ENCODE measurements around the gene IQSEC3. TPM values are rescaled to one million over a fixed set of nuclear protein-coding genes. Genes with fewer than 3 reads are reported as not detected.

The IQSEC3 gene
- total RNA-seq, 1 donor from 2014 or later = 8.8 TPM

DNA sequence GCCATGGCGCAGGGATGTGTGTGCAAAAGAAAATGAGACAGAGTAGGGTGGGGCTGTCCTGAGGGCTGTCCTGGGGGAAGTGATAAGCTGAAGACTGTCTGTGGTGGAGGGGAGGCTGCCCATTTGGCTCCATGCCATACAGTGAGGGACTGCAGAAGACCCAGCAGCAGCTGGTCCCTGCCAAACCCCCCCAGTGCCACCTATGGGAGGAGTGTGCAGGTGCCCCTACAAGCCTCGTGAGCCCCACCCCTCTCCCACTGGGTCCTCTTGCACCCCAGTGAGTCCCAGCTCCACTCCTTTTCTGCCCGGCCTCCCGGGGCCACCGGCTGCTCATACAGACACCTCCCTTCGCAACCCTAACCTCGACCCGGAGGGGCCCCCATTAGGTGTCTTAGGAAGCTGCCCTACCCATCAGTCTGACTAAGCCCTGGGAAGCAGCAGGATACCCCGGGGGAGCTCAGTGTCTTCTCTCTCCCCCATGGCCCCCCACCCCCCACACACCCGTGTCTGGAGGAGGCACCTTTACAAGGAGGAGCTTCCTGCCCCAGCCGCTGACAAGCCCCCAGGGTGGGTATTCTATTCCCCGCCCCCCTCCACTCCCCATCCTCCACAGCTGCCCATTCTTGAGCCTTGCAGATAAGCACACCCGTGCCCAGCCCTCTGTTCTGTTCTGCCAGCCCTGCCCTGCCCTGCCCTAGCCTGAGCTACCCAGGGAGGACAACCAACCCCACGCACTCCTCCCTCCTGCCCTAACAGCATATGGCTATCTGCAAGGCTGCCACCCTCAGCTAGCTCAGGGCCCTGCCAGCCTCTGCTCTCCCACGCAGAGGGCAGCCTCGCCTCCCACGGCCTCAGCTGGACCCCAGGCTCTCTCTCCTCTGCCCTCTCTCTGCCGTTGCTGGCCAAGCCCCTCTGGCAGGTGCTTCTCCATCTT, 105.4 kb downstream of the IQSEC3 start:
- Mint-ChIP-seq H3K9me3 (no peaks in the 10 kb centered on the region), H3K27me3 (ENCODE audit: low read depth) (peaks cover 3% of the 10 kb centered on the region), H3K4me3 (no peak overlapping the region), H3K27ac (no peak overlapping the region), H3K4me1 (peaks cover 62% of the 10 kb centered on the region), H3K36me3 (no peaks in the 10 kb centered on the region)
- TF ChIP-seq, protein P1, sequence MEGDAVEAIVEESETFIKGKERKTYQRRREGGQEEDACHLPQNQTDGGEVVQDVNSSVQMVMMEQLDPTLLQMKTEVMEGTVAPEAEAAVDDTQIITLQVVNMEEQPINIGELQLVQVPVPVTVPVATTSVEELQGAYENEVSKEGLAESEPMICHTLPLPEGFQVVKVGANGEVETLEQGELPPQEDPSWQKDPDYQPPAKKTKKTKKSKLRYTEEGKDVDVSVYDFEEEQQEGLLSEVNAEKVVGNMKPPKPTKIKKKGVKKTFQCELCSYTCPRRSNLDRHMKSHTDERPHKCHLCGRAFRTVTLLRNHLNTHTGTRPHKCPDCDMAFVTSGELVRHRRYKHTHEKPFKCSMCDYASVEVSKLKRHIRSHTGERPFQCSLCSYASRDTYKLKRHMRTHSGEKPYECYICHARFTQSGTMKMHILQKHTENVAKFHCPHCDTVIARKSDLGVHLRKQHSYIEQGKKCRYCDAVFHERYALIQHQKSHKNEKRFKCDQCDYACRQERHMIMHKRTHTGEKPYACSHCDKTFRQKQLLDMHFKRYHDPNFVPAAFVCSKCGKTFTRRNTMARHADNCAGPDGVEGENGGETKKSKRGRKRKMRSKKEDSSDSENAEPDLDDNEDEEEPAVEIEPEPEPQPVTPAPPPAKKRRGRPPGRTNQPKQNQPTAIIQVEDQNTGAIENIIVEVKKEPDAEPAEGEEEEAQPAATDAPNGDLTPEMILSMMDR (IDR thresholded peaks at IDR 0.05; ENCODE audit: unreplicated experiment) = no peak
- DNase-seq (ENCODE audit: low spot score in 2 of 2, unreplicated experiment in 2 of 2) = no peak

DNA sequence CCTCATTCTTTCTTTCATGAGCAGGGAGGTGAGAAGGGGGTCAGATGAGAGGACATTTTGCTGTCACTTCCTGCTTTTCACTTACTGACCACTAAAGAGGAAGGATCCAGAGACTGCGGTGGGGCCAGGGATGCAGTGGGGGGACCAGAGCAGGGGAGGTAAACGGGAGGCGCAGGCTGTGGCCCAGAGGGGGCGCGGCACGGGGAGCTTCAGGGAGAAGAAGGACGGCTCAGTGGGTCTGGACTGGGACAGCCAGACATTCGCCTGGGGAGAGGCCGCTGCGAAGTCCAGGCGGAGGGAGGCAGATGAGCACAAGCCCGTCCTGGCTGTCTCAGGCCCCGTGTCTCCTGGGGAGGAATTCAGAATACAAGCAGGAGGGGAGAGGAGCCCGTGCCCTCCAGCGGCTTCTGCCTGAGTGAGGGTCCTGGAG, 106.2 kb downstream of the IQSEC3 start:
- Mint-ChIP-seq H3K4me1 (peaks cover 55% of the 10 kb centered on the region), H3K4me3 (no peak overlapping the region), H3K36me3 (no peaks in the 10 kb centered on the region), H3K9me3 (no peaks in the 10 kb centered on the region), H3K27ac (no peak overlapping the region), H3K27me3 (ENCODE audit: low read depth) (peaks cover 3% of the 10 kb centered on the region)
- TF ChIP-seq, protein P1 (IDR thresholded peaks at IDR 0.05; ENCODE audit: unreplicated experiment) = no peak
- DNase-seq (ENCODE audit: low spot score in 2 of 2, unreplicated experiment in 2 of 2) = no peak

DNA sequence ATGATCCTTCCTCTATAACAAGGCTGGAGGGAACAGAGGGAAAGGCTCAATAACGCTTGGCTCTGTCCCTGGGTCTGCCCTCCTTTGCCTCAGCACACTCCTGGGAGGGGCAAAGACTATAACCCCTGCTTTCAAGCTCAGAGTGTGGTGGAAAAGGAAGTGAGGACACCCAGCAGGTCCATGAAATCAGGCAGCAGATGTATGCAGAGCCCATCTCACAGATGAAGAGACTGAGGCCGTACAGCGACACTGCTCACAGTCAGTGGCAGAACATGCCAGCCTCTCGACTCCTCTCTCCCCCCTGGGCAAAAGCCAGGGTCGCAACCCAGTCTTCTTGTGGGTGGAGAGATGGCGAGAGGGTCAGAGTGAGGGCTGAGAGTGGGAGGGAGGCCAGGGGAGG, 107.6 kb downstream of the IQSEC3 start:
- peaks cover 47% of the 10 kb centered on the region for H3K4me1 Mint-ChIP-seq
- H3K27me3 Mint-ChIP-seq (ENCODE audit: low read depth) = peaks cover 5% of the 10 kb centered on the region
- TF ChIP-seq, protein P1 (IDR thresholded peaks at IDR 0.05; ENCODE audit: unreplicated experiment) = no peak
- no peaks in the 10 kb centered on the region for H3K9me3 Mint-ChIP-seq
- no peaks in the 10 kb centered on the region for H3K36me3 Mint-ChIP-seq
- no peak overlapping the region for H3K4me3 Mint-ChIP-seq
- DNase-seq (ENCODE audit: low spot score in 2 of 2, unreplicated experiment in 2 of 2) = no peak
- no peak overlapping the region for H3K27ac Mint-ChIP-seq

DNA sequence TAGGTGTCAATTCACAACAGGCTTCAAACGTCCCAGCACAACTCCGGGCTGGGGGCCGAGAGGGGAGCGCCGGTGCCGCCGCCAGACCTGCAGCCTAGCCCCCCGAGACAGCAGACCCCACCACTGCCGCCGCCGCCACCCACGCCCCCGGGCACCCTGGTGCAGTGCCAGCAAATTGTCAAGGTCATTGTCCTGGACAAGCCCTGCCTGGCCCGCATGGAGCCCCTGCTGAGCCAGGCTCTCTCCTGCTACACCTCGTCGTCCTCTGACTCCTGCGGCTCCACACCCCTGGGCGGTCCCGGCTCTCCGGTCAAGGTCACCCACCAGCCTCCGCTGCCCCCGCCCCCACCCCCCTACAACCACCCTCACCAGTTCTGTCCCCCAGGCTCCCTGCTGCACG, 108.0 kb downstream of the IQSEC3 start:
- Mint-ChIP-seq H3K27ac (no peak overlapping the region), H3K36me3 (no peaks in the 10 kb centered on the region), H3K27me3 (ENCODE audit: low read depth) (peaks cover 5% of the 10 kb centered on the region), H3K4me1 (peaks cover 43% of the 10 kb centered on the region), H3K9me3 (no peaks in the 10 kb centered on the region), H3K4me3 (no peak overlapping the region)
- TF ChIP-seq, protein P1 (IDR thresholded peaks at IDR 0.05; ENCODE audit: unreplicated experiment) = no peak
- no peak for DNase-seq (ENCODE audit: low spot score in 2 of 2, unreplicated experiment in 2 of 2)

- DNase-seq (ENCODE audit: low spot score in 2 of 2, unreplicated experiment in 2 of 2) = peak in 1 of 2 experiments; percentile 55
- TF ChIP-seq, protein P1 (IDR thresholded peaks at IDR 0.05; ENCODE audit: unreplicated experiment) = no peak
- Mint-ChIP-seq H3K4me1 (peaks cover 37% of the 10 kb centered on the region), H3K27ac (peak overlapping the region; percentile 77), H3K27me3 (ENCODE audit: low read depth) (peaks cover 5% of the 10 kb centered on the region), H3K9me3 (no peaks in the 10 kb centered on the region), H3K36me3 (no peaks in the 10 kb centered on the region), H3K4me3 (no peak overlapping the region)
Measured at GRCh38 chr12:175250-175649, 108.7 kb downstream of the IQSEC3 start.
